ENCODE data around the gene PRM3.

PRM3 gene

DNA sequence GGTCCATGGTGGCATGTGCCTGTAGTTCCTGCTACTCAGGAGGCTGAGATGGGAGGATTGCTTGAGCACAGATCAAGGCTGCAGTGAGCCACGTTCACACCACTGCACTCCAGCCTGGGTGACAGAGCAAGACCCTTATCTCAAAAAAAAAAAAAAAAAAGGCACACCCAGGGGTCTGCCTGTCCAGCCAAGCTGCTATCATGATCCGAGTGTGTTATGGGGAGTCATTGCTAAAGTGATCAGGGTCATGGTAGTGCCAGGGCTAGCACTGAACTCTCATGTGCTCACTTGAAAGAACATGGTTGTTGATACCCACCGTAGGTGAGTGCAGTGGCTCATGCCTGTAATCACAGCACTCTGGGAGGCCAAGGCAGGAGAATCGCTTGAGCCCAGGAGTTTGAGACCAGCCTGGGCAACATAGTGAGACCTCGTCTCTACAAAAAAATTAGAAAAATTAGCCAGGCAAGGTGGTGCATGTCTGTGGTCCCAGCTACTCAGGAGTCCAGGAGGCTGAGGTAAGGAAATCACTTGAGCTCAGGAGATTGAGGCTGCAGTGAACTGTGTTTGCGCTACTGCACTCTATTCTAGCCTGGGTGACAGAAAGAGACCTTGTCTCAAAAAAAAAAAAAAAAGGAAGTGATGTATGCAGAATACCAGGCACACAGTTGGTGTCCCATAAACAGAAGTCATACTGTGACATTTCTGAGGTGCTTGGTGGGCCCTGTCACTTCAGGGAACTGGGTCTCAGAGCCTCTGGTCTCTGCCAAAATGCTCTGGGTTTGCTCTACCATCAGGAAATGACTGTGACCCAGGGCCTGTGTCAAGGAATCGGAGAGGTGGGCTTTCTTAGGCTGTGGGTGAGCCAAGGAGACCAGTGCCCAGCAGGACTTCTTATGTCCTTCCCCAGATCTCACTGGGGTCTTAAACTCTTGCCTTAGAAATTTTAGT lies 5.5 kb upstream of the PRM3 start:
- Histone ChIP-seq H3K9me3 (ENCODE audit: low read length) (no peaks in the 10 kb centered on the region), H3K79me2 (ENCODE audit: insufficient read depth, low read length) (no peaks in the 10 kb centered on the region), H3K4me1 (ENCODE audit: insufficient read depth, low read length, severe bottlenecking) (peaks cover 13% of the 10 kb centered on the region), H3K9me2 (ENCODE audit: low read depth, low read length) (no peaks in the 10 kb centered on the region), H3K27ac (ENCODE audit: low read depth, low read length, poor library complexity, severe bottlenecking) (no peak overlapping the region), H3F3A (ENCODE audit: insufficient read depth, low read length) (no peaks in the 10 kb centered on the region), H3K27me3 (ENCODE audit: insufficient read depth, low read length) (no peaks in the 10 kb centered on the region), H3K9ac (ENCODE audit: low read length) (no peak overlapping the region; the same call in 1 of the 2 replicates), H3K4me3 (ENCODE audit: low read depth, low read length, poor library complexity, severe bottlenecking) (no peak overlapping the region), H4K20me1 (ENCODE audit: insufficient read depth, low read length) (no peaks in the 10 kb centered on the region), H3K4me2 (ENCODE audit: low read length) (no peak overlapping the region; the same call in 1 of the 2 replicates), H3K36me3 (ENCODE audit: insufficient read depth, low read length) (no peaks in the 10 kb centered on the region), H2AFZ (ENCODE audit: low read length) (no peak overlapping the region)
- TF ChIP-seq, protein P1, sequence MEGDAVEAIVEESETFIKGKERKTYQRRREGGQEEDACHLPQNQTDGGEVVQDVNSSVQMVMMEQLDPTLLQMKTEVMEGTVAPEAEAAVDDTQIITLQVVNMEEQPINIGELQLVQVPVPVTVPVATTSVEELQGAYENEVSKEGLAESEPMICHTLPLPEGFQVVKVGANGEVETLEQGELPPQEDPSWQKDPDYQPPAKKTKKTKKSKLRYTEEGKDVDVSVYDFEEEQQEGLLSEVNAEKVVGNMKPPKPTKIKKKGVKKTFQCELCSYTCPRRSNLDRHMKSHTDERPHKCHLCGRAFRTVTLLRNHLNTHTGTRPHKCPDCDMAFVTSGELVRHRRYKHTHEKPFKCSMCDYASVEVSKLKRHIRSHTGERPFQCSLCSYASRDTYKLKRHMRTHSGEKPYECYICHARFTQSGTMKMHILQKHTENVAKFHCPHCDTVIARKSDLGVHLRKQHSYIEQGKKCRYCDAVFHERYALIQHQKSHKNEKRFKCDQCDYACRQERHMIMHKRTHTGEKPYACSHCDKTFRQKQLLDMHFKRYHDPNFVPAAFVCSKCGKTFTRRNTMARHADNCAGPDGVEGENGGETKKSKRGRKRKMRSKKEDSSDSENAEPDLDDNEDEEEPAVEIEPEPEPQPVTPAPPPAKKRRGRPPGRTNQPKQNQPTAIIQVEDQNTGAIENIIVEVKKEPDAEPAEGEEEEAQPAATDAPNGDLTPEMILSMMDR (IDR thresholded peaks at IDR 0.05; ENCODE audit: low read length): no peak
- TF ChIP-seq EZH2 (IDR thresholded peaks at IDR 0.05; ENCODE audit: borderline replicate concordance, low read length): no peak

DNA sequence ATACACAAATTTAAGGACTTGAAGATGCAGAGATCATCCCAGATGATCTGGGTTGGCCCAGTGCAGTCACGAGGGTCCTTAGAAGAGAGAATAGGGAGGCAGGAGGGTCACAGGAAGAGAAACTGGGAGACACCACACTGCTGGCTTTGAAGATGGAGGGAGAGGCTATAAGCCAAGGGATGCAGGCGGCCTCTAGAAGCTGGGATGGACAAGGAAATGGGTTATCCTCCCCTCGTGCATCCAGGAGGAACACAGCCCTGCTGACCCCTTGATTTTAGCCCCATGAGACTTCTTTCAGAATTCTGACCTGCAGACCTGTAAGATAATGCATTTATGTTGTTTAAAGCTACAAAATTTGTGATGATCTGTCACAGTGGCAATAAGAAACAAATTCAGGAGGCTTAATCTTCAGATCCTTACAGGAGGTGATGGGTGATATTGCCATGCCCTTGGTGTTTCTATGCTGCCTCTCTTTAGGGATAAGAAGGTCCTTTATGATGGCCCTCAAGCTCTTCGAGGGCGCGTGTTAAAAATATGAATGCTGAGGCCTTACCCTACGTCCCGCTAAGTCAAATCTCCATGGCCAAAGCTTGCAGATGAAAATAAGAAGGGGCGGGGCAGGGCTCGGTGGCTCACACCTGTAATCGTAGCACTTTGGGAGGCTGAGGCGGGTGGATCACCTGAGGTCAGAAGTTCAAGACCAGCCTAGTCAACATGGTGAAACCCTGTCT lies 4.3 kb upstream of the PRM3 start:
- Histone ChIP-seq H3K4me1 (ENCODE audit: insufficient read depth, low read length, severe bottlenecking) (peaks cover 13% of the 10 kb centered on the region), H3K79me2 (ENCODE audit: insufficient read depth, low read length) (no peaks in the 10 kb centered on the region), H2AFZ (ENCODE audit: low read length) (no peak overlapping the region), H3K4me3 (ENCODE audit: low read depth, low read length, poor library complexity, severe bottlenecking) (no peak overlapping the region), H3K9me2 (ENCODE audit: low read depth, low read length) (no peaks in the 10 kb centered on the region), H3F3A (ENCODE audit: insufficient read depth, low read length) (no peaks in the 10 kb centered on the region), H3K4me2 (ENCODE audit: low read length) (no peak overlapping the region), H3K27ac (ENCODE audit: low read depth, low read length, poor library complexity, severe bottlenecking) (no peak overlapping the region), H3K36me3 (ENCODE audit: insufficient read depth, low read length) (no peaks in the 10 kb centered on the region), H3K9ac (ENCODE audit: low read length) (no peak overlapping the region), H3K27me3 (ENCODE audit: insufficient read depth, low read length) (no peaks in the 10 kb centered on the region), H3K9me3 (ENCODE audit: low read length) (no peaks in the 10 kb centered on the region), H4K20me1 (ENCODE audit: insufficient read depth, low read length) (no peaks in the 10 kb centered on the region)
- no peak for TF ChIP-seq EZH2 (IDR thresholded peaks at IDR 0.05; ENCODE audit: borderline replicate concordance, low read length)
- TF ChIP-seq, protein P1 (IDR thresholded peaks at IDR 0.05; ENCODE audit: low read length): no peak

DNA sequence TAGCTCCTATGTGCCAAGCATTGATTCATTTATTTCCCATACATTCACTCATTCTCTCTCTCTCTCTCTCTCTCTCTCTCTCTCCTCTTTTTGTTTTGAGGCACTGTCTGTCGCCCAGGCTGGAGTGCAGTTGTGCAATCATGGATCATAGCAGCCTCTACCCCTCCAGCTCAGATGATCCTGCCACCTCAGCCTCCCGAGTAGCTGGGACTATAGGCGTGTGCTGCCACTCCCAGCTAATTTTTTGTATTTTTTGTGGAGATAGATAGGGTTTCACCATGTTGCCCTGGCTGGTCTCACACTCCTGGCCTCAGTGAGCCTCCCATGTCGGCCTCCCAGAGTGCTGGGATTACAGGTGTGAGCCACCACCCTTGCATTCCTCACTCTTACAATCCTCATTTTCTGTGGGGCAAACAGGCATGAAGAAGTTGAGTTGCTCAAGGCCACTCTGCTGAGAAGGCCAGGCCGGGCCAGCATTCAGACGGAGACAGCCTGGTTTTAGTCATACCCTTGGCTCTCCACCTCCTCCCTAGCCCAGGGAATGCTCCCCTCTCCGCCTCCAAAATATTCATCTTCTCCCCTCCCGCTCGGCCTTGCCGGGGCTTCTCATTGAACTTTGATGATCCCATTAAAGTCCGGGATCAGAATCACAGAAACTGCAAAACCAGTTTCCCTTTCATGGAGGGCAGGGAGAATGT lies 3.6 kb upstream of the PRM3 start:
- Histone ChIP-seq H3K79me2 (ENCODE audit: insufficient read depth, low read length) (no peaks in the 10 kb centered on the region), H3K27me3 (ENCODE audit: insufficient read depth, low read length) (no peaks in the 10 kb centered on the region)

More for the DNA sequence above, 3.6 kb upstream of the PRM3 start:
- H3K4me3 ChIP-seq (ENCODE audit: low read depth, low read length, poor library complexity, severe bottlenecking): no peak overlapping the region
- no peak overlapping the region for H3K4me2 ChIP-seq (ENCODE audit: low read length)
- H3K9ac ChIP-seq (ENCODE audit: low read length): no peak overlapping the region
- TF ChIP-seq, protein P1 (IDR thresholded peaks at IDR 0.05; ENCODE audit: low read length): no peak
- no peak for TF ChIP-seq EZH2 (IDR thresholded peaks at IDR 0.05; ENCODE audit: borderline replicate concordance, low read length)
- H3K9me3 ChIP-seq (ENCODE audit: low read length): no peaks in the 10 kb centered on the region
- no peaks in the 10 kb centered on the region for H3F3A ChIP-seq (ENCODE audit: insufficient read depth, low read length)
- peaks cover 13% of the 10 kb centered on the region for H3K4me1 ChIP-seq (ENCODE audit: insufficient read depth, low read length, severe bottlenecking)
- no peaks in the 10 kb centered on the region for H3K36me3 ChIP-seq (ENCODE audit: insufficient read depth, low read length)
- H2AFZ ChIP-seq (ENCODE audit: low read length): no peak overlapping the region
- no peak overlapping the region for H3K27ac ChIP-seq (ENCODE audit: low read depth, low read length, poor library complexity, severe bottlenecking)
- H4K20me1 ChIP-seq (ENCODE audit: insufficient read depth, low read length): no peaks in the 10 kb centered on the region
- no peaks in the 10 kb centered on the region for H3K9me2 ChIP-seq (ENCODE audit: low read depth, low read length)
